Measurements from ENCODE around the gene BSCL2. TPM values are rescaled to one million over a fixed set of nuclear protein-coding genes. Genes with fewer than 3 reads are reported as not detected.

The BSCL2 gene
- total RNA-seq, 4 donors from 2014 or later = 28.9 to 76.3 (median 59.3) TPM

DNA sequence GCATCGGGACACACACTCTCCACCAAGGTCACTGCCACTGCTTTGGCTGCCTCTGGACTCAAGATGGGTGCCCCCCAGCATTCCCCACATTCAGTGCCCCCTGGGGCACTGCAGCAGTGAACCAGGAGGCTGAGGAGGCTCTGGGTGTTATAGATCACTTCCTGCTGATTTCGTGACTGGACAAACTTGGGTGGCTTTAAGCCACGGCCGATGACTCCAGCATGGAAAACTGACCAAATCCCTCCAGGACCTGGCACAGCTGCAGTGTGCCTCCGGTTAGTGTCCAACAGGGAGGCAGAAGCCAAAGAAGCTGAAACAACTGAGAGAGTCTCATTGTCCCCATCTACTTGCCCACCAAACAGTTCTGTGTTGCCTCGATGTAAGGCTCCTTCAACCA is 59.6 kb downstream of the BSCL2 start:
- Histone ChIP-seq H3K27me3 (no peaks in the 10 kb centered on the region), H3K4me1 (peaks cover 38% of the 10 kb centered on the region), H3K4me3 (no peak overlapping the region), H3K36me3 (peaks cover 38% of the 10 kb centered on the region), H3K9me3 (no peaks in the 10 kb centered on the region), H3K27ac (no peak overlapping the region)
- WGBS = 79% methylated on average over 3 of the region's 6 CpGs
- no peak for DNase-seq (ENCODE audit: low spot score in 2 of 2)
- TF ChIP-seq EP300 (IDR thresholded peaks at IDR 0.05) (no peak), POLR2A (IDR thresholded peaks at IDR 0.05) (no peak), POLR2AphosphoS5 (IDR thresholded peaks at IDR 0.05) (no peak)
- TF ChIP-seq, protein P1, sequence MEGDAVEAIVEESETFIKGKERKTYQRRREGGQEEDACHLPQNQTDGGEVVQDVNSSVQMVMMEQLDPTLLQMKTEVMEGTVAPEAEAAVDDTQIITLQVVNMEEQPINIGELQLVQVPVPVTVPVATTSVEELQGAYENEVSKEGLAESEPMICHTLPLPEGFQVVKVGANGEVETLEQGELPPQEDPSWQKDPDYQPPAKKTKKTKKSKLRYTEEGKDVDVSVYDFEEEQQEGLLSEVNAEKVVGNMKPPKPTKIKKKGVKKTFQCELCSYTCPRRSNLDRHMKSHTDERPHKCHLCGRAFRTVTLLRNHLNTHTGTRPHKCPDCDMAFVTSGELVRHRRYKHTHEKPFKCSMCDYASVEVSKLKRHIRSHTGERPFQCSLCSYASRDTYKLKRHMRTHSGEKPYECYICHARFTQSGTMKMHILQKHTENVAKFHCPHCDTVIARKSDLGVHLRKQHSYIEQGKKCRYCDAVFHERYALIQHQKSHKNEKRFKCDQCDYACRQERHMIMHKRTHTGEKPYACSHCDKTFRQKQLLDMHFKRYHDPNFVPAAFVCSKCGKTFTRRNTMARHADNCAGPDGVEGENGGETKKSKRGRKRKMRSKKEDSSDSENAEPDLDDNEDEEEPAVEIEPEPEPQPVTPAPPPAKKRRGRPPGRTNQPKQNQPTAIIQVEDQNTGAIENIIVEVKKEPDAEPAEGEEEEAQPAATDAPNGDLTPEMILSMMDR (IDR thresholded peaks at IDR 0.05) = no peak

DNA sequence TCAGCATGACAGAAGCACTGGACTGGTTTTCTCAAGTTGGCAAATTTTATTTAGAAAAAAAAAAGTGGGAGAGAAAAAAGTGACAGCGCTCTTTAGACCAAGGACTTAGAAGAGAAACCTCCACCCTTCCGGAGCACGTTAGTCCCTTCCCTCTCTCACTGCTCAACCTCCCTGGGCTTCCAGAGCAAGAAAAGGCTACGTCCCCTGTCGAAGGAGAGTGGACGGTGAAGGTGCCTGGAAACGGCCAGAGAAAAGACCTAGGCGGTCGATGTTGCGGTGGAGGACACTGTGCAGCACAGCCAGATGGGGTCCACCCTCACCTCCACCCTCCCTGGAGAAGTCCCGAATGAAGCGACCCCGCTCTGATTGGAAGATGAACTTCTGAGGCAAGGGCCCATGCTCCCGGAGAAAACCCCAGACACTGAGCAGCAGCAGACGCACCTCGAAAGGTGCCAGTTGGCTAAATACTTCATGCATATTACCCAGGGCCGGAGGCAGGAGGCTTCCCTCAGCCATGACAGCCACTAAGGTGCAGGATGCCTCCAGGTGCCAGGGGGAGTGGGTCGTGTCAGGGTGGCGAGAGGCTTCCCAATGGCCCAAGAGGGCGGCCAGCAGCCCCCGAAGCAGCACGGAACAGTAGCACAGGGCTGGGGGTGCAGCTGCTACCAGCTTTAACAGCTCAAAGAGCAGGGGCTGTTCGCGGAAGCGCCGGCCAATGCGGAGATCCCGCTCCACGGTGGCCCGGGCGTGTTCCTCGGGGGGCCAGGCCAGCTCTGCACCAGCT is 60.2 kb downstream of the BSCL2 start:
- TF ChIP-seq POLR2A (IDR thresholded peaks at IDR 0.05) (no peak), EP300 (IDR thresholded peaks at IDR 0.05) (no peak), POLR2AphosphoS5 (IDR thresholded peaks at IDR 0.05) (no peak)
- TF ChIP-seq, protein P1 (IDR thresholded peaks at IDR 0.05) = no peak
- 49% methylated on average over 21 of the region's 32 CpGs for WGBS
- H3K27me3 ChIP-seq = no peaks in the 10 kb centered on the region
- peak overlapping the region; percentile 99 for H3K4me3 ChIP-seq
- peaks cover 38% of the 10 kb centered on the region for H3K36me3 ChIP-seq
- H3K4me1 ChIP-seq = peaks cover 33% of the 10 kb centered on the region
- no peaks in the 10 kb centered on the region for H3K9me3 ChIP-seq
- H3K27ac ChIP-seq = peak overlapping the region; percentile 98
- DNase-seq (ENCODE audit: low spot score in 2 of 2) = no peak

DNA sequence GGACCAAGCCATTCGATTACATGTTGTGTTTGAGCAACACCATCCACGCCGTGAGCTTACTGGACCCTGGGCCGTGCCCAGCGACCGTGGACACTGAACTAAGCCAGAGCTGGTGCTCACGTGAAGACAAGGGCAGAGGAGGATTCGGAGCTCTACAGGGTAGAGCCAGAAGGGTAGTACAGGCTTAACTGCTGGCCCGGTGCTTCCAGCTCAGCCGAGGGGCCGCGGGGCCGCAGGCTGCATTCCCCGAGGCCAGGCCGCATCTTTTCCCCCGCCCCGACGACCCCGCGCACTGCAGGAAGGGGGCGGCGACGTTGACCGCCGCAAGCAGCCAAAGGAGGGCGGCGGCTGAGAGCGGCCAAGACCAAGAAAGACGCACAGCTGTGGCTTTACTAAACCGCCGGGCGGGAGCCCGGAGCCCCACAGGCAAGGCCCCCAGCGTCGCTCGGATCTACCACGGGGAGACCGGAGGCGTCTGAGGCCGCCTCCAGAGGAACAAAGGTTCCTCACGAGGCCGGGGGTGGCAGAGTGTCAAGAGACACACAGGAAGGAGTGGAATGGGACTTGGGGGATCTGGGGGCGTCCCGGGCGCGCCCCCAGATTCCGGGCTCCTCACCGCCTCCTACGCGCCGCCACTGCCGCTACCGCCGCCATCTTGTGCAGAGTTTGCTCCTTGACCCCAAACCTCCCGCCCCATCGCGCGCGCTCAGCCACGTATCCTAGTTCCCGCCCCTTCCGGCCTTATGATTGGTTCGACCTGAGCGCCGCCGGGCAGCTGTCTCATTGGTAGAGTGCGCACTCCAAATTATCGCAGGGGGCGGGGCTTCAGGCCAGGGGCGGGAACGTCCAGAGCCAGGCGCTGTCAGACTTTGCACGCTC is 61.0 kb downstream of the BSCL2 start, which contains the start of gene GANAB:
Gene GANAB (minus strand): TSS at position 668 of the 879 bp plus-strand sequence. CDS start 14 bp downstream, at position 654.
- Histone ChIP-seq H3K27me3 (no peaks in the 10 kb centered on the region), H3K4me1 (peaks cover 26% of the 10 kb centered on the region), H3K4me3 (peak within 1 kb of the TSS; percentile 99), H3K36me3 (peaks cover 38% of the 10 kb centered on the region), H3K9me3 (no peaks in the 10 kb centered on the region), H3K27ac (peak within 1 kb of the TSS; percentile 98)
- TF ChIP-seq POLR2AphosphoS5 (IDR thresholded peaks at IDR 0.05) (peak; percentile 18 to 76 (median 60)), POLR2A (IDR thresholded peaks at IDR 0.05) (peak; percentile 53 to 81), EP300 (IDR thresholded peaks at IDR 0.05) (no peak)
- TF ChIP-seq, protein P1 (IDR thresholded peaks at IDR 0.05) = no peak
- DNase-seq (ENCODE audit: low spot score in 2 of 2) = peak; percentile 100
- under 1% methylated on average over 49 of the region's 73 CpGs for WGBS

- Histone ChIP-seq H3K36me3 (peaks cover 38% of the 10 kb centered on the region), H3K4me1 (peaks cover 26% of the 10 kb centered on the region), H3K4me3 (peak overlapping the region; percentile 99), H3K9me3 (no peaks in the 10 kb centered on the region), H3K27me3 (no peaks in the 10 kb centered on the region), H3K27ac (peak overlapping the region; percentile 98)
- 14% methylated on average over 11 of the region's 11 CpGs for WGBS
- TF ChIP-seq, protein P1 (IDR thresholded peaks at IDR 0.05) = no peak
- TF ChIP-seq POLR2AphosphoS5 (IDR thresholded peaks at IDR 0.05) (no peak), EP300 (IDR thresholded peaks at IDR 0.05) (no peak), POLR2A (IDR thresholded peaks at IDR 0.05) (no peak)
- no peak for DNase-seq (ENCODE audit: low spot score in 2 of 2)
These were observed 61.6 kb downstream of the BSCL2 start for GRCh38 chr11:62645671-62645945.

DNA sequence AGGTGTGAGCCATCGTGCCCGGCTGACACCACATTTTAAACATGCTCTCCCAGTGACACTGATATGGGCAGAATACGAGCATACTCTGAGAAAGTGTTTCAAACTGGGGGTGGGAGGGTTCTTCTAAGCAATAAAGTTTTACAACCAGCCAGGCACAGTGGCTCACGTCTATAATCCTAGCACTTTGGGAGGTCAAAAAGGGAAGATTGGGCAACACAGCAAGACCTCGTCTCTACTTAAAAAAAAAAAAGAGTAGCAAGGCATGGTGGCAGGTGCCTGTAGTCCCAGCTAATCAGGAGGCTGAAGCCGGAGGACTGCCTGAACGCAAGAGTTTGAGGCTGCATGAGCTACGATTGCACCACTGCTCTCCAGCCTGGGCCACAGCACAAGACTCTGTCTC is 63.0 kb downstream of the BSCL2 start:
- no peaks in the 10 kb centered on the region for H3K9me3 ChIP-seq
- H3K36me3 ChIP-seq = peaks cover 34% of the 10 kb centered on the region
- WGBS = 85% methylated on average over 8 of the region's 8 CpGs
- peaks cover 26% of the 10 kb centered on the region for H3K4me1 ChIP-seq
- H3K4me3 ChIP-seq = no peak overlapping the region
- TF ChIP-seq POLR2A (IDR thresholded peaks at IDR 0.05) = no peak
- TF ChIP-seq, protein P1 (IDR thresholded peaks at IDR 0.05) = no peak
- no peak for TF ChIP-seq POLR2AphosphoS5 (IDR thresholded peaks at IDR 0.05)
- TF ChIP-seq EP300 (IDR thresholded peaks at IDR 0.05) = no peak
- H3K27ac ChIP-seq = no peak overlapping the region
- DNase-seq (ENCODE audit: low spot score in 2 of 2) = no peak
- H3K27me3 ChIP-seq = no peaks in the 10 kb centered on the region

All from suprapubic skin (tissue), 4 donors.